Panc1 (cell line): ENCODE measurements around the gene SLC39A12. TPM values are rescaled to one million over a fixed set of nuclear protein-coding genes. Genes with fewer than 3 reads are reported as not detected.

Experiments
- ATAC-seq: fragments of 200-7000 bp; cut with Tn5 transposase; 2 replicates; pipeline ENCODE4 v1.9.1; 2020; ENCODE audit warnings: mild to moderate bottlenecking, moderate library complexity
- BruUV-seq: library from RNA; stranded (reverse); fragments of 400-500 nt; replicated peaks from 2 replicates; lab custom pipeline; 2021; lab: Mats Ljungman, UMichigan
- CTCF ChIA-PET: fragments of 300-600 bp; sonication (Branson Sonifier 250); formaldehyde crosslinking; loops from one replicate; lab custom pipeline; 2022; ENCODE audit warnings: antibody characterized with exemption; lab: Charles Lee
- POLR2A ChIA-PET: fragments of 300-600 bp; sonication (Branson Sonifier 250); formaldehyde crosslinking; loops from one replicate; lab custom pipeline; 2022; ENCODE audit warnings: antibody characterized with exemption; lab: Charles Lee
- DNase-seq: peaks from one replicate; pipeline ENCODE4 v3.0.0-alpha.2; 2010; ENCODE audit warnings: low read depth, low spot score
- H3K27ac ChIP-seq: 2 replicates; pipeline ENCODE4 v1.5.1; 2011; ENCODE audit warnings: mild to moderate bottlenecking, low read length, inconsistent platforms
- H3K27me3 ChIP-seq: fragments of 200-500 bp; sonication (Bioruptor generic); 2 replicates; pipeline ENCODE4 v1.6.0; 2014; ENCODE audit warnings: low read length, inconsistent platforms; ENCODE audit not compliant: control insufficient read depth, insufficient read depth
- H3K36me3 ChIP-seq: fragments of 200-500 bp; sonication (Bioruptor generic); 2 replicates; pipeline ENCODE4 v1.5.1; 2014; ENCODE audit warnings: inconsistent platforms, mild to moderate bottlenecking, low read length, moderate library complexity; ENCODE audit not compliant: control insufficient read depth, insufficient read depth
- H3K4me1 ChIP-seq: 2 replicates; pipeline ENCODE4 v1.5.1; 2011; ENCODE audit warnings: inconsistent platforms, mild to moderate bottlenecking, low read length, moderate library complexity; ENCODE audit not compliant: control insufficient read depth, insufficient read depth
- H3K4me3 ChIP-seq, 2 experiments: 2 replicates each; pipeline ENCODE4 v1.5.1; 2011 to 2012; ENCODE audit warnings: low read depth in 2 of 2, low read length in 2 of 2, mild to moderate bottlenecking in 2 of 2, inconsistent platforms in 1 of 2, moderate library complexity in 1 of 2
- H3K9me3 ChIP-seq: fragments of 200-500 bp; sonication (Bioruptor generic); 2 replicates; pipeline ENCODE4 v1.5.1; 2014; ENCODE audit warnings: low read depth, mild to moderate bottlenecking, inconsistent platforms, low read length, moderate library complexity; ENCODE audit not compliant: control insufficient read depth, insufficient read depth
- CTCF ChIP-seq: fragments of 450-650 bp; IDR thresholded peaks from 2 replicates; pipeline ENCODE4 v1.5.1; 2017; ENCODE audit warnings: mild to moderate bottlenecking
- POLR2AphosphoS5 ChIP-seq: IDR thresholded peaks from 2 replicates; pipeline ENCODE4 v1.6.1; 2012; ENCODE audit warnings: mild to moderate bottlenecking, low read depth, low read length, moderate library complexity
- REST ChIP-seq, 2 experiments: IDR thresholded peaks; 2 replicates each; pipeline ENCODE4 v1.6.1; 2011 to 2012; ENCODE audit warnings: low read depth in 2 of 2, control low read depth in 1 of 2, low read length in 1 of 2, mild to moderate bottlenecking in 1 of 2, moderate library complexity in 1 of 2; ENCODE audit not compliant: insufficient read depth in 1 of 2
- SIN3A ChIP-seq: IDR thresholded peaks from 2 replicates; pipeline ENCODE4 v1.6.1; 2012; ENCODE audit warnings: low read depth, mild to moderate bottlenecking, low read length, moderate library complexity, borderline replicate concordance; ENCODE audit not compliant: insufficient read depth
- TCF7L2 ChIP-seq: IDR thresholded peaks from 2 replicates; pipeline ENCODE4 v1.6.1; 2011; ENCODE audit warnings: mild to moderate bottlenecking, low read depth, low read length, inconsistent platforms
- in situ Hi-C: cut with HindIII; loops from 2 replicates; pipeline ENCODE4 v1.10.0; 2016; ENCODE audit warnings: low sequenced_read_pairs, low pct_unique_long_range_greater_than_20kb
- intact Hi-C: fragments of 100-400 bp; cut with micrococcal nuclease; formaldehyde crosslinking; loops from one replicate; pipeline ENCODE4 v1.10.0; 2022; ENCODE audit not compliant: unreplicated experiment
- total RNA-seq: library from RNA; stranded (reverse); gene quantifications from one replicate; pipeline ENCODE4 v1.2.1, GENCODE V29; 2021; ENCODE audit not compliant: unreplicated experiment

The SLC39A12 gene
- total RNA-seq, 1 experiment from 2014 or later, result not detected

GRCh38 chr10:17963431-17963830, 11.7 kb downstream of the SLC39A12 start:
- Histone ChIP-seq H3K27me3 (no peaks in the 10 kb centered on the region), H3K36me3 (no peaks in the 10 kb centered on the region), H3K27ac (no peak overlapping the region), H3K9me3 (no peaks in the 10 kb centered on the region), H3K4me1 (no peaks in the 10 kb centered on the region), H3K4me3 (no peak overlapping the region)
- ATAC-seq (no peak), DNase-seq (no peak)
- BruUV-seq, result no TSS peak
- CTCF ChIA-PET, result no interaction called here
- TF ChIP-seq CTCF (no peak), TCF7L2 (no peak), POLR2AphosphoS5 (no peak)
- intact Hi-C loops (no loop called here), in situ Hi-C loops (no loop called here)
- POLR2A ChIA-PET, result no interaction called here

GRCh38 chr10:17965649-17966235, 14.0 kb downstream of the SLC39A12 start:
- H3K4me1 ChIP-seq, result no peaks in the 10 kb centered on the region
- ATAC-seq (no peak), DNase-seq (no peak)
- no peak overlapping the region for H3K27ac ChIP-seq
- TF ChIP-seq TCF7L2 (no peak), POLR2AphosphoS5 (no peak), REST (IDR thresholded peaks at IDR 0.05; ENCODE audit: insufficient read depth in 1 of 2, low read depth in 2 of 2, low read length in 1 of 2) (no peak), SIN3A (no peak), CTCF (no peak)
- intact Hi-C loops (no loop called here), in situ Hi-C loops (no loop called here)
- no peak overlapping the region for H3K4me3 ChIP-seq
- POLR2A ChIA-PET, result no interaction called here
- H3K27me3 ChIP-seq, result no peaks in the 10 kb centered on the region
- CTCF ChIA-PET, result no interaction called here
- H3K36me3 ChIP-seq, result no peaks in the 10 kb centered on the region
- H3K9me3 ChIP-seq, result no peaks in the 10 kb centered on the region
- BruUV-seq, result no TSS peak
